GM13977 (cell line): ENCODE measurements around the gene ADAT2.
A peak's percentile ranks its signal among the peaks of the same experiment; 100 is the strongest.
"Not testable (repeated sequence)": the region's sequence is repeated elsewhere in the genome, so short reads cannot be mapped to it uniquely, and the experiment has no call there.

Experiments
- DNase-seq: peaks from one replicate; pipeline ENCODE4 v3.0.0; 2012; ENCODE audit warnings: low spot score
- CTCF ChIP-seq: IDR thresholded peaks from 2 replicates; pipeline ENCODE4 v1.5.1; 2012; ENCODE audit warnings: mild to moderate bottlenecking, control low read depth; ENCODE audit not compliant: insufficient read depth; ENCODE audit errors: extremely low read depth, missing control alignments
- in situ Hi-C: fragments of 300-500 bp; cut with MboI; formaldehyde crosslinking; loops from one replicate; pipeline ENCODE4 v1.12.0; 2022; ENCODE audit warnings: low sequenced_read_pairs, low pct_unique_long_range_greater_than_20kb, mixed read lengths, inconsistent platforms; ENCODE audit not compliant: unreplicated experiment

Gene ADAT2

GRCh38 chr6:143485967-143486366 lies 35.5 kb upstream of the ADAT2 start:
- no peak for DNase-seq
- in situ Hi-C loops: no loop called here

GRCh38 chr6:143482593-143482992 lies 32.1 kb upstream of the ADAT2 start:
- no peak for DNase-seq
- in situ Hi-C loops: no loop called here
- TF ChIP-seq CTCF: no peak

More at GRCh38 chr6:143485967-143486366, 35.5 kb upstream of the ADAT2 start:
- TF ChIP-seq CTCF: no peak

GRCh38 chr6:143478479-143479062 lies 28.1 kb upstream of the ADAT2 start:
- in situ Hi-C loops: no loop called here
- DNase-seq: peak; percentile 6
- no peak for TF ChIP-seq CTCF

- no peak for TF ChIP-seq CTCF
- in situ Hi-C loops: no loop called here
Measured at GRCh38 chr6:143476545-143476944, 26.1 kb upstream of the ADAT2 start.

GRCh38 chr6:143471822-143472221 lies 21.3 kb upstream of the ADAT2 start:
- no peak for TF ChIP-seq CTCF
- DNase-seq: no peak
- in situ Hi-C loops: no loop called here

More at GRCh38 chr6:143476545-143476944, 26.1 kb upstream of the ADAT2 start:
- no peak for DNase-seq

GRCh38 chr6:143468823-143469222 lies 18.3 kb upstream of the ADAT2 start:
- DNase-seq, in situ Hi-C loops: not testable (repeated sequence)

- no peak for TF ChIP-seq CTCF
- DNase-seq: no peak
- in situ Hi-C loops: no loop called here
Measured at GRCh38 chr6:143468026-143468425, 17.5 kb upstream of the ADAT2 start.
